HepG2 (cell line): Measurements from ENCODE around the gene P3H3. TPM values are rescaled to one million over a fixed set of nuclear protein-coding genes. Genes with fewer than 3 reads are reported as not detected.
A peak's percentile ranks its signal among the peaks of the same experiment; 100 is the strongest.

Experiments used
- BCL6 ChIP-seq: IDR thresholded peaks from 2 replicates; pipeline ENCODE4 v1.6.1; 2016; ENCODE audit warnings: missing genetic modification reagents, missing compliant biosample characterization
- CCDC6 ChIP-seq: sonication (generic); formaldehyde crosslinking; IDR thresholded peaks from 2 replicates; pipeline ENCODE4 v1.8.1; 2022; ENCODE audit warnings: mild to moderate bottlenecking, missing genetic modification reagents, moderate library complexity
- FOXJ3 ChIP-seq: sonication (generic); formaldehyde crosslinking; IDR thresholded peaks from 2 replicates; pipeline ENCODE4 v1.4.0; 2020; ENCODE audit warnings: missing genetic modification reagents, mild to moderate bottlenecking, borderline replicate concordance
- MAFK ChIP-seq, 2 experiments: IDR thresholded peaks in 1 of 2; conservative IDR thresholded peaks in 1 of 2; 2 replicates each; pipeline ENCODE4 v1.6.1; 2011; ENCODE audit warnings: improper control_type of control experiment in 2 of 2, low read length in 2 of 2
- NFKB2 ChIP-seq: sonication (generic); formaldehyde crosslinking; IDR thresholded peaks from 2 replicates; pipeline ENCODE4 v1.4.0; 2020; ENCODE audit warnings: missing genetic modification reagents, borderline replicate concordance
- PCBP1 ChIP-seq: fragments of 200-400 bp; formaldehyde crosslinking; IDR thresholded peaks from 2 replicates; pipeline ENCODE4 v1.6.1; 2017; ENCODE audit warnings: mild to moderate bottlenecking, low read depth, low read length, borderline replicate concordance
- RORA ChIP-seq: sonication (generic); formaldehyde crosslinking; IDR thresholded peaks from 2 replicates; pipeline ENCODE4 v1.5.0; 2020; ENCODE audit warnings: mild to moderate bottlenecking, missing genetic modification reagents, moderate library complexity
- SAFB2 ChIP-seq: sonication (generic); formaldehyde crosslinking; IDR thresholded peaks from 2 replicates; pipeline ENCODE4 v1.5.1; 2020; ENCODE audit warnings: missing genetic modification reagents, low read depth, mild to moderate bottlenecking, borderline replicate concordance
- SAP130 ChIP-seq: IDR thresholded peaks from 2 replicates; pipeline ENCODE4 v1.6.1; 2016; ENCODE audit warnings: low read depth
- SMARCC2 ChIP-seq: fragments of 450-650 bp; IDR thresholded peaks from 2 replicates; pipeline ENCODE4 v1.6.1; 2017; ENCODE audit warnings: antibody characterized with exemption, mild to moderate bottlenecking
- SP2 ChIP-seq: sonication (generic); formaldehyde crosslinking; IDR thresholded peaks from 2 replicates; pipeline ENCODE4 v1.5.1; 2020; ENCODE audit warnings: mild to moderate bottlenecking, missing genetic modification reagents
- ZFX ChIP-seq: sonication (generic); formaldehyde crosslinking; IDR thresholded peaks from 2 replicates; pipeline ENCODE4 v1.4.0; 2020; ENCODE audit warnings: mild to moderate bottlenecking, low read depth, missing genetic modification reagents, moderate library complexity
- ZNF329 ChIP-seq: sonication (generic); formaldehyde crosslinking; IDR thresholded peaks from 2 replicates; pipeline ENCODE4 v1.9.0; 2021; ENCODE audit warnings: low read depth, mild to moderate bottlenecking, missing genetic modification reagents
- ZNF33B ChIP-seq: sonication (generic); formaldehyde crosslinking; IDR thresholded peaks from 2 replicates; pipeline ENCODE4 v1.5.1; 2020; ENCODE audit warnings: mild to moderate bottlenecking, missing genetic modification reagents
- ZNF589 ChIP-seq: sonication (generic); formaldehyde crosslinking; conservative IDR thresholded peaks from 2 replicates; pipeline ENCODE4 v1.8.0; 2022; ENCODE audit warnings: mild to moderate bottlenecking, moderate library complexity, missing genetic modification reagents
- polyA plus RNA-seq, 8 experiments: library from polyadenylated mRNA; depleted of rRNA in 3 of 8; stranded (reverse) in 7 of 8; unstranded in 1 of 8; fragments of >200 nt; fragmentation: Illumina TruSeq in 4 of 8; extraction: Trizol in 4 of 8; gene quantifications; 2 replicates each; pipeline versions ENCODE4 v1.2.1 to v1.2.3, GENCODE V29; 2011 to 2016; ENCODE audit warnings: low read depth in 4 of 8, missing spikeins in 1 of 8, mixed read lengths in 1 of 8; ENCODE audit not compliant: insufficient read depth in 1 of 8
- total RNA-seq, 5 experiments: library from RNA; depleted of rRNA; stranded (reverse); fragments of >200 nt; fragmentation: Illumina TruSeq; extraction: Trizol; gene quantifications; 2 replicates each; pipeline ENCODE4 v1.2.3, GENCODE V29; 2016; ENCODE audit warnings: low read depth in 1 of 5
- TF ChIP-seq, protein P1 (sequence below), 2 experiments: sonication (generic) in 1 of 2; formaldehyde crosslinking in 1 of 2; IDR thresholded peaks; 2 replicates each; pipeline versions ENCODE4 v1.5.1 to v1.6.1; 2011 to 2020; ENCODE audit warnings: borderline replicate concordance in 1 of 2, low read depth in 1 of 2, low read length in 1 of 2, mild to moderate bottlenecking in 1 of 2, missing genetic modification reagents in 1 of 2, moderate library complexity in 1 of 2
- TF ChIP-seq, protein P2 (sequence below): sonication (generic); formaldehyde crosslinking; IDR thresholded peaks from 2 replicates; pipeline ENCODE4 v1.5.1; 2020; ENCODE audit warnings: mild to moderate bottlenecking, moderate library complexity, missing genetic modification reagents
- TF ChIP-seq, protein P3 (sequence below): sonication (generic); formaldehyde crosslinking; IDR thresholded peaks from 2 replicates; pipeline ENCODE4 v1.4.0; 2020; ENCODE audit warnings: low read depth, mild to moderate bottlenecking, missing genetic modification reagents
- TF ChIP-seq, protein P4 (sequence below): sonication (generic); formaldehyde crosslinking; IDR thresholded peaks from 2 replicates; pipeline ENCODE4 v1.8.0; 2022; ENCODE audit warnings: low read depth, missing genetic modification reagents

P3H3 gene
- total and polyA plus RNA-seq, 2 of the 13 experiments (the other 11 are each of a cell fraction or from before 2014, with no cell fraction given) = 20.1 to 20.5 TPM

DNA sequence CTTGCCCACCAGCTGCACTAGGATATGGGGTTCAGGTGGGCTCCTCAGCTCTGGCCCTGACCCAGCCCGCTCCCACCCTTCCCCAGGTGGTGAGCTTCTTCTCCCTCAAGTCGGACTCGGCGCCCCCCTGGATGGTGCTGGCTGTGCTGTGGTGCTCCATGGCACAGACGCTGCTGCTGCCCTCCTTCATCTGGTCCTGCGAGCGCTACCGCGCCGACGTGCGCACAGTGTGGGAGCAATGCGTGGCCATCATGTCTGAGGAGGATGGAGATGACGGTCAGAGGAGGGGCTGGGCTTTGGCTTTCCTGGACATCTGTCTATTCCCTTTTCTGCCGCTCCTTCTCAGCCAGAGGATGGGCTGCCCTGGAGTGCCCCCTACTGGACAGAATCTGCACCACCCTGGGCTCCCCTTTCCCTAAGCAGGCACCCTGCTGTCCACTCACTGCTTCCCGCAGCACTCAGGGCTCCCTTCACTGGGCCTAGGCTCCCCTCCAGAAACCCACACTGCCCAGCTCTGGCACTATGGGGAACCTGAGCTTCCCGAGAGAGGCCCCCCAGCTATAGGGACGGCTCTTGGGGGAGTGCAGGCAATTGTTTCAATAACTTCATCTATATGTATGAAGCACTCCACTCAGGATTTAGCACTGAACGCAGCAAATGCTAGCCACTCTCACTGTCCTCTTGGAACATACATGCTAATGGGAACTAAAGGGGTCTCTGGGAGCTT is 2.6 kb upstream of the P3H3 start (continued):
- TF ChIP-seq ZNF329 (CRISPR knock-in tag) = no peak
- no peak for TF ChIP-seq SP2
- TF ChIP-seq, protein P1, sequence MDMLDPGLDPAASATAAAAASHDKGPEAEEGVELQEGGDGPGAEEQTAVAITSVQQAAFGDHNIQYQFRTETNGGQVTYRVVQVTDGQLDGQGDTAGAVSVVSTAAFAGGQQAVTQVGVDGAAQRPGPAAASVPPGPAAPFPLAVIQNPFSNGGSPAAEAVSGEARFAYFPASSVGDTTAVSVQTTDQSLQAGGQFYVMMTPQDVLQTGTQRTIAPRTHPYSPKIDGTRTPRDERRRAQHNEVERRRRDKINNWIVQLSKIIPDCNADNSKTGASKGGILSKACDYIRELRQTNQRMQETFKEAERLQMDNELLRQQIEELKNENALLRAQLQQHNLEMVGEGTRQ (IDR thresholded peaks at IDR 0.05; ENCODE audit: low read depth, low read length) = no peak
- TF ChIP-seq, protein P1 (CRISPR knock-in tag; IDR thresholded peaks at IDR 0.05; ENCODE audit: borderline replicate concordance) = no peak
- TF ChIP-seq SAP130 (CRISPR knock-in tag) = peak; percentile 44; the same call in 1 of the 2 replicates
- TF ChIP-seq ZFX (CRISPR knock-in tag) = 0 out of 2 replicates have a peak, but pooled peaks have one; percentile 14
- TF ChIP-seq MAFK (conservative IDR thresholded peaks at IDR 0.05 in 1 of 2, IDR thresholded peaks at IDR 0.05 in 1 of 2; ENCODE audit: low read length in 2 of 2) = no peak
- TF ChIP-seq SAFB2 (CRISPR knock-in tag) = peak; percentile 46; the same call in 1 of the 2 replicates
- TF ChIP-seq RORA (CRISPR knock-in tag) = no peak
- 0 out of 2 replicates have a peak, but pooled peaks have one; percentile 17 for TF ChIP-seq PCBP1
- no peak for TF ChIP-seq BCL6
- no peak for TF ChIP-seq CCDC6 (CRISPR knock-in tag)
- TF ChIP-seq ZNF33B (CRISPR knock-in tag) = no peak
- TF ChIP-seq, protein P2, sequence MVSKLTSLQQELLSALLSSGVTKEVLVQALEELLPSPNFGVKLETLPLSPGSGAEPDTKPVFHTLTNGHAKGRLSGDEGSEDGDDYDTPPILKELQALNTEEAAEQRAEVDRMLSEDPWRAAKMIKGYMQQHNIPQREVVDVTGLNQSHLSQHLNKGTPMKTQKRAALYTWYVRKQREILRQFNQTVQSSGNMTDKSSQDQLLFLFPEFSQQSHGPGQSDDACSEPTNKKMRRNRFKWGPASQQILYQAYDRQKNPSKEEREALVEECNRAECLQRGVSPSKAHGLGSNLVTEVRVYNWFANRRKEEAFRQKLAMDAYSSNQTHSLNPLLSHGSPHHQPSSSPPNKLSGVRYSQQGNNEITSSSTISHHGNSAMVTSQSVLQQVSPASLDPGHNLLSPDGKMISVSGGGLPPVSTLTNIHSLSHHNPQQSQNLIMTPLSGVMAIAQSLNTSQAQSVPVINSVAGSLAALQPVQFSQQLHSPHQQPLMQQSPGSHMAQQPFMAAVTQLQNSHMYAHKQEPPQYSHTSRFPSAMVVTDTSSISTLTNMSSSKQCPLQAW (CRISPR knock-in tag) = peak; percentile 25; the same call in 1 of the 2 replicates
- TF ChIP-seq, protein P3, sequence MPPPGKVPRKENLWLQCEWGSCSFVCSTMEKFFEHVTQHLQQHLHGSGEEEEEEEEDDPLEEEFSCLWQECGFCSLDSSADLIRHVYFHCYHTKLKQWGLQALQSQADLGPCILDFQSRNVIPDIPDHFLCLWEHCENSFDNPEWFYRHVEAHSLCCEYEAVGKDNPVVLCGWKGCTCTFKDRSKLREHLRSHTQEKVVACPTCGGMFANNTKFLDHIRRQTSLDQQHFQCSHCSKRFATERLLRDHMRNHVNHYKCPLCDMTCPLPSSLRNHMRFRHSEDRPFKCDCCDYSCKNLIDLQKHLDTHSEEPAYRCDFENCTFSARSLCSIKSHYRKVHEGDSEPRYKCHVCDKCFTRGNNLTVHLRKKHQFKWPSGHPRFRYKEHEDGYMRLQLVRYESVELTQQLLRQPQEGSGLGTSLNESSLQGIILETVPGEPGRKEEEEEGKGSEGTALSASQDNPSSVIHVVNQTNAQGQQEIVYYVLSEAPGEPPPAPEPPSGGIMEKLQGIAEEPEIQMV = no peak
- TF ChIP-seq ZNF589 (CRISPR knock-in tag) = 0 out of 2 replicates have a peak, but pooled peaks have one; percentile 34
- TF ChIP-seq, protein P4, sequence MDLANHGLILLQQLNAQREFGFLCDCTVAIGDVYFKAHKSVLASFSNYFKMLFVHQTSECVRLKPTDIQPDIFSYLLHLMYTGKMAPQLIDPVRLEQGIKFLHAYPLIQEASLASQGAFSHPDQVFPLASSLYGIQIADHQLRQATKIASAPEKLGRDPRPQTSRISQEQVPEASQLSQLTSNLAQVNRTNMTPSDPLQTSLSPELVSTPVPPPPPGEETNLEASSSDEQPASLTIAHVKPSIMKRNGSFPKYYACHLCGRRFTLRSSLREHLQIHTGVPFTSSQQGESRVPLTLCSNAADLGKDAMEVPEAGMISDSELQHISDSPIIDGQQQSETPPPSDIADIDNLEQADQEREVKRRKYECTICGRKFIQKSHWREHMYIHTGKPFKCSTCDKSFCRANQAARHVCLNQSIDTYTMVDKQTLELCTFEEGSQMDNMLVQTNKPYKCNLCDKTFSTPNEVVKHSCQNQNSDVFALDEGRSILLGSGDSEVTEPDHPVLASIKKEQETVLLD (CRISPR knock-in tag) = no peak
- no peak for TF ChIP-seq SMARCC2
- no peak for TF ChIP-seq FOXJ3
- peak; percentile 48; the same call in 1 of the 2 replicates for TF ChIP-seq NFKB2 (CRISPR knock-in tag)
